PC-3 (cell line): ENCODE measurements around the gene UNC5B.

Source experiments
- EZH2 ChIP-seq: fragments of 300-600 bp; sonication (generic); IDR thresholded peaks from one replicate; pipeline ENCODE4 v1.6.1; 2017; ENCODE audit warnings: antibody characterized with exemption, mild to moderate bottlenecking, low read length; ENCODE audit not compliant: unreplicated experiment
- EZH2phosphoT487 ChIP-seq: fragments of 300-600 bp; sonication (generic); IDR thresholded peaks from 2 replicates; pipeline ENCODE4 v1.6.1; 2018; ENCODE audit warnings: mild to moderate bottlenecking, antibody characterized with exemption, low read length, borderline replicate concordance
- TF ChIP-seq, protein P1 (sequence below): fragments of 300-600 bp; sonication (generic); conservative IDR thresholded peaks from 2 replicates; pipeline ENCODE4 v1.5.1; 2017; ENCODE audit warnings: antibody characterized with exemption, low read depth, mild to moderate bottlenecking, low read length

DNA sequence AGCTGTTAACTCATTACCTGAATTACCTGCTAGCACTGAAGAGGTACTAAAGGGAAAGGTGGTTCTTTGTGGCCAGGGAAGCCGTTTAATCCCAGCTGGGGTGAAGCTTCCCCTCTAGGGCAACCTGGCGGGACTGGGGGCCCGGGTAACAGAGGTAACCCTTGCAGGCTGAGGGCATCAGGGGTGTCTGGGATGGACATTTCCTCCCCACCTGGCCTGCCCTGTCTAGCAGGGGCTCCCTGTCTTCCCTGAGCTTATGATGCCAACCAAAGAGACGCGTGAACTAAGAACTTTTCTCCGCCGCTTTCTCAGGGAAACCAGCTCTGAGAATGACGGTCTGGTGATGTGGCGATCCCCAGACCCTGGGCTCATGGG, 52.8 kb downstream of the UNC5B start:
- TF ChIP-seq, protein P1, sequence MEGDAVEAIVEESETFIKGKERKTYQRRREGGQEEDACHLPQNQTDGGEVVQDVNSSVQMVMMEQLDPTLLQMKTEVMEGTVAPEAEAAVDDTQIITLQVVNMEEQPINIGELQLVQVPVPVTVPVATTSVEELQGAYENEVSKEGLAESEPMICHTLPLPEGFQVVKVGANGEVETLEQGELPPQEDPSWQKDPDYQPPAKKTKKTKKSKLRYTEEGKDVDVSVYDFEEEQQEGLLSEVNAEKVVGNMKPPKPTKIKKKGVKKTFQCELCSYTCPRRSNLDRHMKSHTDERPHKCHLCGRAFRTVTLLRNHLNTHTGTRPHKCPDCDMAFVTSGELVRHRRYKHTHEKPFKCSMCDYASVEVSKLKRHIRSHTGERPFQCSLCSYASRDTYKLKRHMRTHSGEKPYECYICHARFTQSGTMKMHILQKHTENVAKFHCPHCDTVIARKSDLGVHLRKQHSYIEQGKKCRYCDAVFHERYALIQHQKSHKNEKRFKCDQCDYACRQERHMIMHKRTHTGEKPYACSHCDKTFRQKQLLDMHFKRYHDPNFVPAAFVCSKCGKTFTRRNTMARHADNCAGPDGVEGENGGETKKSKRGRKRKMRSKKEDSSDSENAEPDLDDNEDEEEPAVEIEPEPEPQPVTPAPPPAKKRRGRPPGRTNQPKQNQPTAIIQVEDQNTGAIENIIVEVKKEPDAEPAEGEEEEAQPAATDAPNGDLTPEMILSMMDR: no peak
- TF ChIP-seq EZH2 (no peak), EZH2phosphoT487 (no peak)
